ENCODE measurements around the gene ZFP14. TPM values are rescaled to one million over a fixed set of nuclear protein-coding genes. Genes with fewer than 3 reads are reported as not detected.
A peak's percentile ranks its signal among the peaks of the same experiment; 100 is the strongest.

The ZFP14 gene
- total RNA-seq, 1 donor from 2014 or later = 2.5 TPM

- no peak for DNase-seq (ENCODE audit: low read depth)
- no peak overlapping the region for H3K4me3 ChIP-seq (ENCODE audit: low read depth, low read length)
- no peaks in the 10 kb centered on the region for H3K27me3 ChIP-seq (ENCODE audit: control insufficient read depth, insufficient read depth, low read length)
- TF ChIP-seq CTCF (IDR thresholded peaks at IDR 0.05; ENCODE audit: insufficient read depth, low read length, poor library complexity, severe bottlenecking) = no peak
- peaks cover 2% of the 10 kb centered on the region for H3K36me3 ChIP-seq (ENCODE audit: control insufficient read depth, insufficient read depth, low read length)
Observed at GRCh38 chr19:36392916-36393673, 14.1 kb upstream of the ZFP14 start.

GRCh38 chr19:36379510-36379819 lies 464 bp upstream of the ZFP14 start:
- DNase-seq (ENCODE audit: low read depth) = no peak
- H3K36me3 ChIP-seq (ENCODE audit: control insufficient read depth, insufficient read depth, low read length) = no peaks in the 10 kb centered on the region
- peak overlapping the region; percentile 68 for H3K4me3 ChIP-seq (ENCODE audit: low read depth, low read length)
- TF ChIP-seq CTCF (IDR thresholded peaks at IDR 0.05; ENCODE audit: insufficient read depth, low read length, poor library complexity, severe bottlenecking) = no peak
- H3K27me3 ChIP-seq (ENCODE audit: control insufficient read depth, insufficient read depth, low read length) = no peaks in the 10 kb centered on the region

GRCh38 chr19:36377541-36378178 lies 1.3 kb downstream of the ZFP14 start:
- no peak for TF ChIP-seq CTCF (IDR thresholded peaks at IDR 0.05; ENCODE audit: insufficient read depth, low read length, poor library complexity, severe bottlenecking)
- no peak for DNase-seq (ENCODE audit: low read depth)
- no peaks in the 10 kb centered on the region for H3K27me3 ChIP-seq (ENCODE audit: control insufficient read depth, insufficient read depth, low read length)
- no peaks in the 10 kb centered on the region for H3K36me3 ChIP-seq (ENCODE audit: control insufficient read depth, insufficient read depth, low read length)
- H3K4me3 ChIP-seq (ENCODE audit: low read depth, low read length) = peak overlapping the region; percentile 68

GRCh38 chr19:36373638-36374156 lies 5.3 kb downstream of the ZFP14 start:
- no peaks in the 10 kb centered on the region for H3K36me3 ChIP-seq (ENCODE audit: control insufficient read depth, insufficient read depth, low read length)
- no peak overlapping the region for H3K4me3 ChIP-seq (ENCODE audit: low read depth, low read length)
- no peak for DNase-seq (ENCODE audit: low read depth)
- no peaks in the 10 kb centered on the region for H3K27me3 ChIP-seq (ENCODE audit: control insufficient read depth, insufficient read depth, low read length)
- no peak for TF ChIP-seq CTCF (IDR thresholded peaks at IDR 0.05; ENCODE audit: insufficient read depth, low read length, poor library complexity, severe bottlenecking)

- no peak for TF ChIP-seq CTCF (IDR thresholded peaks at IDR 0.05; ENCODE audit: insufficient read depth, low read length, poor library complexity, severe bottlenecking)
- DNase-seq (ENCODE audit: low read depth) = no peak
- H3K4me3 ChIP-seq (ENCODE audit: low read depth, low read length) = no peak overlapping the region
- no peaks in the 10 kb centered on the region for H3K36me3 ChIP-seq (ENCODE audit: control insufficient read depth, insufficient read depth, low read length)
- no peaks in the 10 kb centered on the region for H3K27me3 ChIP-seq (ENCODE audit: control insufficient read depth, insufficient read depth, low read length)
Observed at GRCh38 chr19:36371886-36372285, 7.1 kb downstream of the ZFP14 start.
